ENCODE results near the gene MAP3K20.
"Not testable (repeated sequence)": the region's sequence is repeated elsewhere in the genome, so short reads cannot be mapped to it uniquely, and the experiment has no call there.

MAP3K20 gene

GRCh38 chr2:173161507-173161906 lies 85.9 kb downstream of the MAP3K20 start:
- no peak for DNase-seq (ENCODE audit: low read depth in 2 of 2)

GRCh38 chr2:173163357-173163756 lies 87.7 kb downstream of the MAP3K20 start:
- DNase-seq (ENCODE audit: low read depth in 2 of 2) = not testable (repeated sequence)

GRCh38 chr2:173164396-173164795 lies 88.8 kb downstream of the MAP3K20 start:
- DNase-seq (ENCODE audit: low read depth in 2 of 2) = no peak

- DNase-seq (ENCODE audit: low read depth in 2 of 2) = no peak
Measured at GRCh38 chr2:173165443-173166238, 90.0 kb downstream of the MAP3K20 start.

GRCh38 chr2:173171321-173171720 lies 95.7 kb downstream of the MAP3K20 start:
- DNase-seq (ENCODE audit: low read depth in 2 of 2) = no peak

GRCh38 chr2:173171924-173172643 lies 96.4 kb downstream of the MAP3K20 start:
- no peak for DNase-seq (ENCODE audit: low read depth in 2 of 2)

GRCh38 chr2:173174339-173174738 lies 98.7 kb downstream of the MAP3K20 start:
- not testable (repeated sequence) for DNase-seq (ENCODE audit: low read depth in 2 of 2)

- DNase-seq (ENCODE audit: low read depth in 2 of 2) = no peak
Measured at GRCh38 chr2:173175222-173175621, 99.6 kb downstream of the MAP3K20 start.

- DNase-seq (ENCODE audit: low read depth in 2 of 2) = no peak
Measured at GRCh38 chr2:173181982-173182381, 106.3 kb downstream of the MAP3K20 start.

GRCh38 chr2:173184031-173185004 lies 108.7 kb downstream of the MAP3K20 start:
- DNase-seq (ENCODE audit: low read depth in 2 of 2) = no peak

- DNase-seq (ENCODE audit: low read depth in 2 of 2) = no peak
Measured at GRCh38 chr2:173185437-173185836, 109.8 kb downstream of the MAP3K20 start.

GRCh38 chr2:173187941-173188788 lies 112.5 kb downstream of the MAP3K20 start:
- DNase-seq (ENCODE audit: low read depth in 2 of 2) = no peak

GRCh38 chr2:173191601-173192000 lies 116.0 kb downstream of the MAP3K20 start:
- DNase-seq (ENCODE audit: low read depth in 2 of 2) = no peak

- DNase-seq (ENCODE audit: low read depth in 2 of 2) = no peak
Measured at GRCh38 chr2:173192071-173192470, 116.4 kb downstream of the MAP3K20 start.

GRCh38 chr2:173193925-173194324 lies 118.3 kb downstream of the MAP3K20 start:
- DNase-seq (ENCODE audit: low read depth in 2 of 2) = no peak

GRCh38 chr2:173195100-173195499 lies 119.5 kb downstream of the MAP3K20 start:
- DNase-seq (ENCODE audit: low read depth in 2 of 2) = no peak

GRCh38 chr2:173196080-173196479 lies 120.4 kb downstream of the MAP3K20 start:
- no peak for DNase-seq (ENCODE audit: low read depth in 2 of 2)

- DNase-seq (ENCODE audit: low read depth in 2 of 2) = no peak
Measured at GRCh38 chr2:173196638-173197037, 121.0 kb downstream of the MAP3K20 start.

GRCh38 chr2:173198327-173198726 lies 122.7 kb downstream of the MAP3K20 start:
- no peak for DNase-seq (ENCODE audit: low read depth in 2 of 2)

GRCh38 chr2:173199294-173199693 lies 123.6 kb downstream of the MAP3K20 start:
- DNase-seq (ENCODE audit: low read depth in 2 of 2) = no peak

- DNase-seq (ENCODE audit: low read depth in 2 of 2) = no peak
Measured at GRCh38 chr2:173202570-173202969, 126.9 kb downstream of the MAP3K20 start.
